Thymus (tissue), 11 donors: Measurements from ENCODE around the gene CARNS1. TPM values are rescaled to one million over a fixed set of nuclear protein-coding genes. Genes with fewer than 3 reads are reported as not detected.

Source experiments
- DNase-seq, 9 donors: peaks; one replicate each; pipeline ENCODE4 v3.0.0-alpha.2; 2013; ENCODE audit warnings: low spot score in 9 of 9, low read depth in 6 of 9, missing footprints in 1 of 9
- H3K27ac ChIP-seq, 2 donors: one replicate each; pipeline ENCODE4 v1.5.1; 2013; ENCODE audit warnings: control low read depth in 1 of 2, low read depth in 1 of 2, low read length in 1 of 2, mild to moderate bottlenecking in 1 of 2, moderate library complexity in 1 of 2
- H3K27me3 ChIP-seq, 2 donors: one replicate each; pipeline ENCODE4 v1.5.1; 2013; ENCODE audit warnings: low read length in 1 of 2; ENCODE audit not compliant: control insufficient read depth in 2 of 2, insufficient read depth in 1 of 2
- H3K36me3 ChIP-seq, 2 donors: one replicate each; pipeline ENCODE4 v1.5.1; 2013; ENCODE audit warnings: low read length in 1 of 2, mild to moderate bottlenecking in 1 of 2, moderate library complexity in 1 of 2; ENCODE audit not compliant: control insufficient read depth in 2 of 2, insufficient read depth in 2 of 2
- H3K4me1 ChIP-seq, 2 donors: one replicate each; pipeline ENCODE4 v1.5.1; 2013; ENCODE audit warnings: low read length in 2 of 2; ENCODE audit not compliant: control insufficient read depth in 2 of 2, insufficient read depth in 2 of 2
- H3K4me3 ChIP-seq, 2 donors: one replicate each; pipeline ENCODE4 v1.5.1; 2013; ENCODE audit warnings: low read length in 2 of 2, control low read depth in 1 of 2, mild to moderate bottlenecking in 1 of 2
- H3K9me3 ChIP-seq, 2 donors: one replicate each; pipeline ENCODE4 v1.5.1; 2013; ENCODE audit warnings: low read length in 1 of 2, mild to moderate bottlenecking in 1 of 2; ENCODE audit not compliant: control insufficient read depth in 2 of 2, insufficient read depth in 1 of 2
- WGBS: extraction: QIAGEN DNeasy Blood & Tissue Kit; methylation state at CpG from one replicate; pipeline ENCODE4 v1.1.7; 2013; 5-methylcytosine and 5-hydroxymethylcytosine counted together
- polyA plus RNA-seq: library from polyadenylated mRNA; stranded (reverse); fragments of 200-250 nt; gene quantifications from one replicate; pipeline ENCODE4 v1.2.3, GENCODE V29; 2013
- total RNA-seq: library from RNA; stranded (reverse); fragments of 120-200 nt; gene quantifications from one replicate; pipeline ENCODE4 v1.2.4, GENCODE V29; 2013
- donor health status: healthy.

Gene CARNS1
- total and polyA plus RNA-seq, 2 donors, result 0.57 to 1.7 TPM

GRCh38 chr11:67393437-67393836 is 22.0 kb upstream of the CARNS1 start:
- DNase-seq, result no peak
- H3K36me3 ChIP-seq, result peaks cover 45 to 48% of the 10 kb centered on the region in 2 donors
- H3K4me1 ChIP-seq, result peaks cover 11 to 50% of the 10 kb centered on the region in 2 donors
- H3K9me3 ChIP-seq, result no peaks in the 10 kb centered on the region
- H3K27me3 ChIP-seq, result no peaks in the 10 kb centered on the region
- WGBS, result 98% methylated on average over 18 of the region's 18 CpGs
- H3K4me3 ChIP-seq, result no peak overlapping the region
- no peak overlapping the region for H3K27ac ChIP-seq

- Histone ChIP-seq H3K36me3 (peaks cover 50 to 53% of the 10 kb centered on the region in 2 donors), H3K4me3 (no peak overlapping the region), H3K4me1 (peaks cover 11 to 51% of the 10 kb centered on the region in 2 donors), H3K9me3 (no peaks in the 10 kb centered on the region), H3K27me3 (no peaks in the 10 kb centered on the region), H3K27ac (no peak overlapping the region)
- DNase-seq, result no peak
- WGBS, result 97% methylated on average over 5 of the region's 5 CpGs
Measured at GRCh38 chr11:67393990-67394389, 21.5 kb upstream of the CARNS1 start.

- no peak for DNase-seq
- 97% methylated on average over 19 of the region's 19 CpGs for WGBS
Measured at GRCh38 chr11:67395555-67396258, 19.8 kb upstream of the CARNS1 start.

GRCh38 chr11:67396259-67396581 is 19.3 kb upstream of the CARNS1 start:
- Histone ChIP-seq H3K27me3 (no peaks in the 10 kb centered on the region), H3K4me3 (no peak overlapping the region), H3K4me1 (peaks cover 14 to 52% of the 10 kb centered on the region in 2 donors), H3K27ac (peak overlapping the region in 1 of 2 donors; percentile 38), H3K36me3 (peaks cover 60 to 70% of the 10 kb centered on the region in 2 donors), H3K9me3 (peaks cover 0 to 5% of the 10 kb centered on the region in 2 donors)
- 98% methylated on average over 7 of the region's 7 CpGs for WGBS
- no peak for DNase-seq

More at GRCh38 chr11:67395555-67396258, 19.8 kb upstream of the CARNS1 start:
- Histone ChIP-seq H3K4me3 (no peak overlapping the region), H3K9me3 (peaks cover 0 to 4% of the 10 kb centered on the region in 2 donors), H3K27ac (no peak overlapping the region), H3K36me3 (peaks cover 60 to 68% of the 10 kb centered on the region in 2 donors), H3K4me1 (peaks cover 17 to 54% of the 10 kb centered on the region in 2 donors), H3K27me3 (no peaks in the 10 kb centered on the region)

- peak in 1 of 9 donors; percentile 31 for DNase-seq
- H3K9me3 ChIP-seq, result peaks cover 0 to 5% of the 10 kb centered on the region in 2 donors
- H3K4me3 ChIP-seq, result no peak overlapping the region
- peaks cover 14 to 50% of the 10 kb centered on the region in 2 donors for H3K4me1 ChIP-seq
- H3K27ac ChIP-seq, result peak overlapping the region in 1 of 2 donors; percentile 38
- H3K27me3 ChIP-seq, result no peaks in the 10 kb centered on the region
- peaks cover 60 to 70% of the 10 kb centered on the region in 2 donors for H3K36me3 ChIP-seq
- WGBS, result 36% methylated on average over 13 of the region's 13 CpGs
Measured at GRCh38 chr11:67396587-67397389, 18.7 kb upstream of the CARNS1 start.

- H3K4me1 ChIP-seq, result peaks cover 16 to 53% of the 10 kb centered on the region in 2 donors
- peaks cover 0 to 5% of the 10 kb centered on the region in 2 donors for H3K9me3 ChIP-seq
- DNase-seq, result no peak
- H3K27me3 ChIP-seq, result no peaks in the 10 kb centered on the region
- 95% methylated on average over 6 of the region's 6 CpGs for WGBS
- no peak overlapping the region for H3K27ac ChIP-seq
- no peak overlapping the region for H3K4me3 ChIP-seq
- peaks cover 60 to 70% of the 10 kb centered on the region in 2 donors for H3K36me3 ChIP-seq
Measured at GRCh38 chr11:67397536-67397935, 17.9 kb upstream of the CARNS1 start.

GRCh38 chr11:67397986-67398660 is 17.4 kb upstream of the CARNS1 start:
- DNase-seq, result no peak
- 96% methylated on average over 24 of the region's 24 CpGs for whole genome bisulfite sequencing
- Histone ChIP-seq H3K36me3 (peaks cover 60 to 70% of the 10 kb centered on the region in 2 donors), H3K27me3 (no peaks in the 10 kb centered on the region), H3K4me3 (no peak overlapping the region), H3K27ac (no peak overlapping the region), H3K4me1 (peaks cover 20 to 56% of the 10 kb centered on the region in 2 donors), H3K9me3 (peaks cover 0 to 5% of the 10 kb centered on the region in 2 donors)

GRCh38 chr11:67398661-67399563 is 16.6 kb upstream of the CARNS1 start:
- peaks cover 53 to 63% of the 10 kb centered on the region in 2 donors for H3K36me3 ChIP-seq
- WGBS, result 95% methylated on average over 31 of the region's 31 CpGs
- H3K27me3 ChIP-seq, result no peaks in the 10 kb centered on the region
- peaks cover 0 to 5% of the 10 kb centered on the region in 2 donors for H3K9me3 ChIP-seq
- H3K27ac ChIP-seq, result no peak overlapping the region
- no peak for DNase-seq
- peaks cover 21 to 62% of the 10 kb centered on the region in 2 donors for H3K4me1 ChIP-seq
- no peak overlapping the region for H3K4me3 ChIP-seq
